Neural cell (in vitro differentiated cells): ENCODE measurements around the gene ZNF546. TPM values are rescaled to one million over a fixed set of nuclear protein-coding genes. Genes with fewer than 3 reads are reported as not detected.

ENCODE experiments used
- H2AFZ ChIP-seq: fragments of 200-600, 300-800 bp; sonication (generic), shearing (Covaris generic); 2 replicates; pipeline ENCODE4 v1.6.0; 2014; ENCODE audit warnings: low read depth, mild to moderate bottlenecking, antibody characterized with exemption, low read length, moderate library complexity
- H3F3A ChIP-seq: fragments of 200-600 bp; shearing (Covaris generic); 2 replicates; pipeline ENCODE4 v1.6.1; 2016; ENCODE audit warnings: mild to moderate bottlenecking, moderate library complexity, mixed read lengths, antibody characterized with exemption, low read length; ENCODE audit not compliant: insufficient read depth, poor library complexity, severe bottlenecking
- H3K27ac ChIP-seq: fragments of 200-600, 300-800 bp; sonication (generic), shearing (Covaris generic); 2 replicates; pipeline ENCODE4 v1.5.1; 2014; ENCODE audit warnings: mild to moderate bottlenecking, low read length, moderate library complexity
- H3K27me3 ChIP-seq: fragments of 300-800, 200-600 bp; sonication (generic), shearing (Covaris generic); 2 replicates; pipeline ENCODE4 v1.6.0; 2014; ENCODE audit warnings: mild to moderate bottlenecking, low read depth, low read length, moderate library complexity; ENCODE audit not compliant: insufficient read depth
- H3K36me3 ChIP-seq: fragments of 300-800, 200-600 bp; sonication (generic), shearing (Covaris generic); 2 replicates; pipeline ENCODE4 v1.5.1; 2014; ENCODE audit warnings: mild to moderate bottlenecking, antibody characterized with exemption, low read length, moderate library complexity; ENCODE audit not compliant: insufficient read depth
- H3K4me2 ChIP-seq: fragments of 300-800, 200-600 bp; sonication (generic), shearing (Covaris generic); 2 replicates; pipeline ENCODE4 v1.6.0; 2014; ENCODE audit warnings: mild to moderate bottlenecking, low read length
- H3K4me3 ChIP-seq: fragments of 300-800, 200-600 bp; sonication (generic), shearing (Covaris generic); 2 replicates; pipeline ENCODE4 v1.5.1; 2014; ENCODE audit warnings: mild to moderate bottlenecking, low read length, moderate library complexity
- H3K79me2 ChIP-seq: fragments of 200-600 bp; shearing (Covaris generic); replicated peaks from 2 replicates; pipeline ENCODE4 v1.6.0; 2014; ENCODE audit warnings: mild to moderate bottlenecking, low read length, moderate library complexity; ENCODE audit not compliant: insufficient read depth
- H3K9ac ChIP-seq: fragments of 300-800, 200-600 bp; sonication (generic), shearing (Covaris generic); 2 replicates; pipeline ENCODE4 v1.6.1; 2016; ENCODE audit warnings: mild to moderate bottlenecking, low read length, mixed read lengths
- H3K9me2 ChIP-seq: fragments of 200-600 bp; shearing (Covaris generic); 2 replicates; pipeline ENCODE4 v1.6.1; 2016; ENCODE audit warnings: mild to moderate bottlenecking, low read length, mixed read lengths; ENCODE audit not compliant: insufficient read depth
- H3K9me3 ChIP-seq: fragments of 200-600, 300-800 bp; sonication (generic), shearing (Covaris generic); 2 replicates; pipeline ENCODE4 v1.6.1; 2016; ENCODE audit warnings: mild to moderate bottlenecking, mixed run types, low read length, moderate library complexity, mixed read lengths
- H4K20me1 ChIP-seq: fragments of 200-600 bp; shearing (Covaris generic); 2 replicates; pipeline ENCODE4 v1.6.1; 2016; ENCODE audit warnings: mild to moderate bottlenecking, mixed run types; ENCODE audit not compliant: insufficient read depth
- EP300 ChIP-seq: fragments of 450-650 bp; conservative IDR thresholded peaks from 2 replicates; pipeline ENCODE4 v1.6.1; 2014; ENCODE audit warnings: antibody characterized with exemption, mild to moderate bottlenecking, moderate library complexity; ENCODE audit not compliant: poor library complexity, severe bottlenecking
- MXI1 ChIP-seq: fragments of 450-650 bp; conservative IDR thresholded peaks from 2 replicates; pipeline ENCODE4 v1.6.1; 2014; ENCODE audit warnings: antibody characterized with exemption, mild to moderate bottlenecking; ENCODE audit not compliant: poor library complexity, severe bottlenecking
- SMC3 ChIP-seq: fragments of 450-650 bp; conservative IDR thresholded peaks from 2 replicates; pipeline ENCODE4 v1.6.1; 2014; ENCODE audit warnings: antibody characterized with exemption, mild to moderate bottlenecking, moderate library complexity; ENCODE audit not compliant: poor library complexity
- polyA plus RNA-seq: library from polyadenylated mRNA; depleted of rRNA; stranded (reverse); fragments of >200 nt; gene quantifications from 2 replicates; pipeline ENCODE4 v1.2.3, GENCODE V29; 2014
- TF ChIP-seq, protein P1 (sequence below): fragments of 450-650 bp; IDR thresholded peaks from 2 replicates; pipeline ENCODE4 v1.5.1; 2014; ENCODE audit warnings: antibody characterized with exemption, mild to moderate bottlenecking, moderate library complexity; ENCODE audit not compliant: poor library complexity, severe bottlenecking

The ZNF546 gene
- polyA plus RNA-seq, 1 donor from 2014 or later, result 8.0 TPM

DNA sequence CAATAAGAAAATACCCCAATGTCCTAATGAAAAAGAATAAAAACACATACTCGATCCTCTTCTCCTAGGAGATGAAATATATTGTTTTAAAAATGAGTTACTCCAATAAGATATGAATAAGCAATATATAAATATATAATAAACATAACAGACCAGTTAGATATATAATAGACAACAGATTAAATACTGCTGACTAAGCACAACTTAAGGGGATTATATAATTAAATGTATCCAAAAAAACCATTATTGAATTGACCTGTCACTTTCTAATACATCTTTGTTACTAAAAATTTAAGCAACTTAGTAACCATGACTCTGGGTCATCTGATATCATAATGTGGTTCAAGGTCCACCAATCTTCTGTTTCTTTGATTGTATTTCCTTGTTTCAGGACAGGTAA lies 73.2 kb downstream of the ZNF546 start:
- no peaks in the 10 kb centered on the region for H3K9me3 ChIP-seq
- H3K9ac ChIP-seq, result no peak overlapping the region
- H3K4me3 ChIP-seq, result no peak overlapping the region
- no peaks in the 10 kb centered on the region for H3K79me2 ChIP-seq
- no peaks in the 10 kb centered on the region for H3F3A ChIP-seq
- TF ChIP-seq SMC3, result no peak
- no peak for TF ChIP-seq EP300
- TF ChIP-seq MXI1, result no peak
- TF ChIP-seq, protein P1, sequence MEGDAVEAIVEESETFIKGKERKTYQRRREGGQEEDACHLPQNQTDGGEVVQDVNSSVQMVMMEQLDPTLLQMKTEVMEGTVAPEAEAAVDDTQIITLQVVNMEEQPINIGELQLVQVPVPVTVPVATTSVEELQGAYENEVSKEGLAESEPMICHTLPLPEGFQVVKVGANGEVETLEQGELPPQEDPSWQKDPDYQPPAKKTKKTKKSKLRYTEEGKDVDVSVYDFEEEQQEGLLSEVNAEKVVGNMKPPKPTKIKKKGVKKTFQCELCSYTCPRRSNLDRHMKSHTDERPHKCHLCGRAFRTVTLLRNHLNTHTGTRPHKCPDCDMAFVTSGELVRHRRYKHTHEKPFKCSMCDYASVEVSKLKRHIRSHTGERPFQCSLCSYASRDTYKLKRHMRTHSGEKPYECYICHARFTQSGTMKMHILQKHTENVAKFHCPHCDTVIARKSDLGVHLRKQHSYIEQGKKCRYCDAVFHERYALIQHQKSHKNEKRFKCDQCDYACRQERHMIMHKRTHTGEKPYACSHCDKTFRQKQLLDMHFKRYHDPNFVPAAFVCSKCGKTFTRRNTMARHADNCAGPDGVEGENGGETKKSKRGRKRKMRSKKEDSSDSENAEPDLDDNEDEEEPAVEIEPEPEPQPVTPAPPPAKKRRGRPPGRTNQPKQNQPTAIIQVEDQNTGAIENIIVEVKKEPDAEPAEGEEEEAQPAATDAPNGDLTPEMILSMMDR, result no peak
- no peaks in the 10 kb centered on the region for H4K20me1 ChIP-seq
- no peaks in the 10 kb centered on the region for H3K9me2 ChIP-seq
- no peak overlapping the region for H3K27ac ChIP-seq
- H3K36me3 ChIP-seq, result peaks cover 7% of the 10 kb centered on the region
- no peaks in the 10 kb centered on the region for H3K27me3 ChIP-seq
- H2AFZ ChIP-seq, result no peak overlapping the region
- no peak overlapping the region for H3K4me2 ChIP-seq

Other genes starting within 250 kb of the ZNF546 start
- gene LEUTX, start 218.2 kb upstream of the ZNF546 start, polyA plus RNA-seq, result not detected in 2 replicates
- gene DYRK1B, start 162.9 kb upstream of the ZNF546 start, polyA plus RNA-seq, result 11.3 and 13.2 TPM in 2 replicates
- 79.6 and 84.7 TPM in 2 replicates for gene FBL, start 150.7 kb upstream of the ZNF546 start, polyA plus RNA-seq
- gene FCGBP, start 62.4 kb upstream of the ZNF546 start, polyA plus RNA-seq, result 0.26 and 0.36 TPM in 2 replicates
- gene PSMC4, start 25.9 kb upstream of the ZNF546 start, polyA plus RNA-seq, result 151 and 163 TPM in 2 replicates
- gene ZNF780B, start 59.2 kb downstream of the ZNF546 start, polyA plus RNA-seq, result 28.8 and 30.8 TPM in 2 replicates
- 7.4 and 8.4 TPM in 2 replicates for gene ZNF780A, start 93.9 kb downstream of the ZNF546 start, polyA plus RNA-seq
- gene MAP3K10, start 194.4 kb downstream of the ZNF546 start, polyA plus RNA-seq, result 18.3 and 21.1 TPM in 2 replicates
- 111 and 132 TPM in 2 replicates for gene TTC9B, start 221.3 kb downstream of the ZNF546 start, polyA plus RNA-seq
- 0.30 and 0.32 TPM in 2 replicates for gene CCNP, start 229.6 kb downstream of the ZNF546 start, polyA plus RNA-seq